Activated T-cell treated with anti-CD3 and anti-CD28 coated beads, Interleukin-2, amount 50 U/mL, for 72 hours (primary cell): ENCODE results near the gene PARD3. TPM values are rescaled to one million over a fixed set of nuclear protein-coding genes. Genes with fewer than 3 reads are reported as not detected.
"Not testable (repeated sequence)": the region's sequence is repeated elsewhere in the genome, so short reads cannot be mapped to it uniquely, and the experiment has no call there.

Experiments
- ATAC-seq, 2 donors: fragments of 150-1000 bp; cut with Tn5 transposase; replicated peaks in 1 of 2; 2 replicates each; pipeline ENCODE4 v1.10.0; 2021; ENCODE audit warnings: moderate library complexity in 2 of 2, mild to moderate bottlenecking in 1 of 2
- DNase-seq, 2 donors: peaks; one replicate each; pipeline ENCODE4 v3.0.0; 2021 to 2022; ENCODE audit warnings: mixed read lengths in 1 of 2
- H3K27ac Mint-ChIP-seq: one replicate; pipeline ENCODE4 v1.8.0; 2022; ENCODE audit warnings: mild to moderate bottlenecking, moderate library complexity, mixed read lengths
- H3K27me3 Mint-ChIP-seq: one replicate; pipeline ENCODE4 v1.8.0; 2022; ENCODE audit warnings: low read depth, mixed read lengths
- H3K36me3 Mint-ChIP-seq, 2 donors: one replicate each; pipeline ENCODE4 v1.8.0; 2022; ENCODE audit warnings: mixed read lengths in 2 of 2, mild to moderate bottlenecking in 1 of 2; ENCODE audit not compliant: insufficient read depth in 2 of 2
- H3K4me1 Mint-ChIP-seq: one replicate; pipeline ENCODE4 v1.8.0; 2022; ENCODE audit warnings: low read depth, mixed read lengths
- H3K4me3 Mint-ChIP-seq, 2 donors: one replicate each; pipeline ENCODE4 v1.8.0; 2022; ENCODE audit warnings: mild to moderate bottlenecking in 2 of 2, mixed read lengths in 2 of 2, moderate library complexity in 2 of 2
- H3K9me3 Mint-ChIP-seq, 2 donors: one replicate each; pipeline ENCODE4 v1.8.0; 2022; ENCODE audit warnings: mixed read lengths in 2 of 2
- total RNA-seq, 2 donors: library from RNA; stranded (reverse); gene quantifications; one replicate each; pipeline ENCODE4 v1.2.3, GENCODE V29; 2022

PARD3 gene
- total RNA-seq, 2 donors from 2014 or later = 2.3 to 3.7 TPM

DNA sequence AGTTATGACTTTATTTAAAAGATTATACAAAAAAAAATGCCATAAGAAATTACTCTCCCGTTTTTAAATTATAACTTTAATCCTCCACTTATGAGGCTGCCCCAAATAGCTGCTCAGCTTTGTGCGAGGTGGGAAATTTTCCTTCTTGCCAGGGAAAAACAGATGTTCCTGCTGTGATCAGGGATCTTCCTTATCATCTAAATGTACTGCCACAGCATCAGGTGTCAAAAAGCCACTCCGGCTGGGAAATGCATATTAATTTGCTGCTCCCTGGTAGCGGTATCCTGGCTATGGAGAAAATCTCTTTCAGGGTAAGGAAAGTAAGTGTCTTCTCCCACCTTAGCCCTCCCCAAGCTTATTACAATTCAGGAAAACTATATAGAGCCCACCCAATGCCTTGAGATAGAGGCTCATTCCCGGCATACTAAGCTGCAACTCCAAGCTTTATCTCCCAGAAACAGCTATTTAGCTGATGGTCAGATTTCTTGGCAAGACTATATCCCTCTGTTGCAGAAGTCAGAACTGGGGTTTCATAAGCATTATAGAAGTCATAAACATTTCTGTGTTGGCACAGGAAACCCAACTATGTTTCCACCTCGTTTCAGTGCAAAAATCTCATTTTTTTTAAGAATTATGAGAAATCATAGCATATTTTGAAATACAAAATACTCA, 360.4 kb downstream of the PARD3 start:
- Mint-ChIP-seq H3K36me3 (no peaks in the 10 kb centered on the region), H3K9me3 (no peaks in the 10 kb centered on the region), H3K4me1 (no peaks in the 10 kb centered on the region), H3K27ac (no peak overlapping the region), H3K4me3 (no peak overlapping the region), H3K27me3 (no peaks in the 10 kb centered on the region)
- DNase-seq = no peak
- ATAC-seq = no peak

DNA sequence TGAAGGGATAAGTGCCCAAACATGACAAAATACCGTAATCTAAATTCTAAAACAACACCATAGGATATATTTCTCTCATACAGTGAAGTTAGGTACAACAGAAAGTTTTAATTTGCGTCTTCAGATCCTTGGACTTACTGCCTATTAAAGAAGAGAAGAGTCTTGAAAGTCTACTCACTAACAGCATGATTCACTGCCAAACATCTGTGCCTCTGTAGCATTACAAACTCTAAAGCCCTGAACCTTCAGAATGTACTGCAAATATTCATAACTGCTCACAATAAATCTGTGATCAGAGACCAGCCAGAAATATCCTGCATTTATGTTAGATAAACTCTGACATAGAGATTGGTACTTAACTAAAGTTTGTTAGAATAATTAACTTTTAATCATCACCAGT, 365.3 kb downstream of the PARD3 start:
- Mint-ChIP-seq H3K9me3 (no peaks in the 10 kb centered on the region), H3K4me1 (no peaks in the 10 kb centered on the region), H3K4me3 (no peak overlapping the region), H3K36me3 (no peaks in the 10 kb centered on the region), H3K27ac (no peak overlapping the region), H3K27me3 (no peaks in the 10 kb centered on the region)
- no peak for DNase-seq
- no peak for ATAC-seq

DNA sequence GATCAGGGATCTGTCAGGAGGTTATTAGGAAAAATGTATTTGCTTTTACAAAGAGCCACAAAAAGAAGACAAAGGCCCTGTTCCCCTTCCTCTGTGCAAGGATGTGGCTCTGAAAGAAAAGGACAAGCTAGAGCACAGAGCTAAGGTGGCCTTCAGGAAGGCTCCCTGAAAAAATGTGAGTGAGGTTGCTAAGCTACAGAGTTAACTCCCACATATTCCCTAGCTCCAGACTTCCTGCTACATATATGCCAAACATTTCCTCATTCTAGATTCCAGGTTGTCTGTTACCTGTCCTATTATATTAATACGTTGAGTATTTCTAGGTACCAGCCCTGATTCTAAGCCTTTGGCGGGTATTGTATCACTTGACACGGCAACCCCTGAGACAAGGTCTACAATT, 369.0 kb downstream of the PARD3 start:
- H3K4me1 Mint-ChIP-seq = no peaks in the 10 kb centered on the region
- no peaks in the 10 kb centered on the region for H3K9me3 Mint-ChIP-seq
- no peak overlapping the region for H3K4me3 Mint-ChIP-seq
- no peak overlapping the region for H3K27ac Mint-ChIP-seq
- no peaks in the 10 kb centered on the region for H3K36me3 Mint-ChIP-seq
- no peaks in the 10 kb centered on the region for H3K27me3 Mint-ChIP-seq
- DNase-seq (no peak), ATAC-seq (no peak)

DNA sequence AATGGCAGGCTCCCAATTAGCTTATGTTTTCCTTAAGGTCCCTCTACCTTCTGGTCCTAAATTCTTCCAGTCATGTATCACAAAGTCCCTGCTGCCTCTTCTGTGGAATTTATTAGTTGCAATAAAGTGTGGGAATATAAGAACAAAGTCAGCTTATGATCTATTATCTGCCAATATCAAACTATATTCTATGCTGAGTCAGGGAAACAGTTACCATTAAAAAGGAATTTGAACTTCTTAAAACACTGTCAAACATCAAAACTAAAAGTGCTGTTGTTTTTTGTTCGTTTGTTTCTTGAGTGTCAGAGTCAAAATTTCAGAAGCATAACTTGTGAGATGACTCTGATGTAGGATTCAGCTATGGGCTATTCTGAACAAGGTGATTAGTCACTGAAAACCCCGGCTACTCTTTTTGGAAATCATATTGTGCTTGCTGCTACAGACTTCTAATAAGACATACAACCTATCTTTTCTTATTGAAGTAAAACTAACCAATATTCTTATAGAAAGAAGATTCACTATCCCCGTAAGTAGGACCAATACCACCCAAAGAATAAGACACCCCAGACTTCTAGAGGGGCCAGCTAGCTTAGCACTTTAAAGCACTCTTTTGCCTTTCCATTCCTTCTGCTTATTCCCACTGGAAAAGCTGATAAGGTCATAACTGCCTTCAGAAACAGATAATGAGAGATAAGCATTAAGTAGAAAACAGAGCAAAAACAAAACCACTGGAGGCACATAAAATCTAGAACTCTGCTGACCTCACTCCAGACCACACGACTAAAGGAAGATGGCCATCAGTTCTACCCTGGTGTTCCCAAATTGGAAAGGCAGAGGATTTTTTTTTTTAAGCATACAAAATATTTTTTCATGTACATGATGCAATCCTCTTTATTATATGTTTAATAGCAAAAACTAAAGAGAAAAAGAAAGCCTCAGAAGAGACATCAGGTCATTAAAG, 370.6 kb downstream of the PARD3 start:
- no peaks in the 10 kb centered on the region for H3K27me3 Mint-ChIP-seq
- no peak for DNase-seq
- no peaks in the 10 kb centered on the region for H3K4me1 Mint-ChIP-seq
- no peak overlapping the region for H3K4me3 Mint-ChIP-seq
- H3K9me3 Mint-ChIP-seq = no peaks in the 10 kb centered on the region
- no peak for ATAC-seq
- no peaks in the 10 kb centered on the region for H3K36me3 Mint-ChIP-seq
- H3K27ac Mint-ChIP-seq = no peak overlapping the region

DNA sequence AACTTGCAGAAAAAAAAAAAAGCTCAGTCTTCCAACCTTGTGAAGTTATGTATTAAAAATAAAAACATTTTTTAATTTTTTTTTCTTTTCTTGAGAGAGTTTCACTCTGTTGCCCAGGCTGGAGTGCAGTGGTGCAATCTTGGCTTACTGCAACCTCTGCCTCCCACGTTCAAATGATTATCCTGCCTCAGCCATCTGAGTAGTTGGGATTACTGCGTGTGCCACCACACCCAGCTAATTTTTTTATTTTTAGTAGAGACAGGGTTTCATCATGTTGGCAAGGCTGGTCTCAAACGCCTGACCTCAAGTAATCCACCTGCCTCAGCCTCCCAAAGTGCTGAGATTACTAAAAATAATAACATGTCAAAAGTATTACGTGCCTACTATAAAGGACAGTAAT, 375.7 kb downstream of the PARD3 start:
- not testable (repeated sequence) for H3K27me3 Mint-ChIP-seq

DNA sequence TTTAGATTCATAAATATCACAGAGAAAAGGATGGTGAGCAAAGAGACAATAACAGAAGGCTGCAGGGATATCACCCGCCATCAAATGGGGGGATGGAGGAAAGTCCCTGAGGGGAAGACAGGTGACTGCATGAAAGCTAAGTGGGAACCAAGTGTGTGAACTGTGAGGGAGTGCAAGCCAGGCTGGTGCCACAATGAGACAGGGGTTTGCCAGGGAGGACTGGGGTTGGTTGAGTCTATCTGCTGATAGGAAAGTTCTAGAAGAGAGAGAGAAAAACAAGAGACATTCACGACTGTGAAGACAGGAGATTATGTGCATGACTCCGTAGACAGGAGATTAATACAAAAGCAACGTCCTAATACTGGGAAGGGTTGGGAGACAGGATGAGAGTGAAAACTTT, 376.4 kb downstream of the PARD3 start:
- no peaks in the 10 kb centered on the region for H3K36me3 Mint-ChIP-seq
- ATAC-seq (no peak), DNase-seq (no peak)
- no peaks in the 10 kb centered on the region for H3K9me3 Mint-ChIP-seq
- H3K4me3 Mint-ChIP-seq = no peak overlapping the region
- no peak overlapping the region for H3K27ac Mint-ChIP-seq
- no peaks in the 10 kb centered on the region for H3K4me1 Mint-ChIP-seq
- no peaks in the 10 kb centered on the region for H3K27me3 Mint-ChIP-seq

More for the DNA sequence above, 375.7 kb downstream of the PARD3 start:
- H3K9me3 Mint-ChIP-seq, H3K27ac Mint-ChIP-seq, H3K36me3 Mint-ChIP-seq, H3K4me3 Mint-ChIP-seq, DNase-seq, ATAC-seq, H3K4me1 Mint-ChIP-seq: not testable (repeated sequence)

DNA sequence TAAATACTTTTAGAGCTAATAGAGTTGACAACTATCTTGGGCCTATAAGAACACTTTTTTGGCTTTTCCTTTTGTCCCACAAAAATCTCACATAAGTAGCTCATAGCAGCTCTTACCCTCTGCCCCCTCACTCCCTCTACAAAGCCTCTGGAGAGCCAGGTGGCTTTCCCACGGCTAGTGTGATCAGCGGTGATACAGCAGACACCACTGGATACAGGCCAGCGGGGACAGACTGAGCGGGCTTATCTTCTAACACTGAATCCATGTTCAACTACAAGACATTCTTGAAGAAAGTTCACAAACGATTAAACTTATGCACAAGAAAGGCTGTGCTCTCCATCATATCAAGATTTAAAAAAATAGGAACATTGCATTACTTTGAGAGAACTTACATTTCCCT, 377.2 kb downstream of the PARD3 start:
- Mint-ChIP-seq H3K4me3 (no peak overlapping the region), H3K36me3 (no peaks in the 10 kb centered on the region), H3K27ac (no peak overlapping the region), H3K4me1 (no peaks in the 10 kb centered on the region), H3K9me3 (no peaks in the 10 kb centered on the region), H3K27me3 (no peaks in the 10 kb centered on the region)
- no peak for ATAC-seq
- no peak for DNase-seq

DNA sequence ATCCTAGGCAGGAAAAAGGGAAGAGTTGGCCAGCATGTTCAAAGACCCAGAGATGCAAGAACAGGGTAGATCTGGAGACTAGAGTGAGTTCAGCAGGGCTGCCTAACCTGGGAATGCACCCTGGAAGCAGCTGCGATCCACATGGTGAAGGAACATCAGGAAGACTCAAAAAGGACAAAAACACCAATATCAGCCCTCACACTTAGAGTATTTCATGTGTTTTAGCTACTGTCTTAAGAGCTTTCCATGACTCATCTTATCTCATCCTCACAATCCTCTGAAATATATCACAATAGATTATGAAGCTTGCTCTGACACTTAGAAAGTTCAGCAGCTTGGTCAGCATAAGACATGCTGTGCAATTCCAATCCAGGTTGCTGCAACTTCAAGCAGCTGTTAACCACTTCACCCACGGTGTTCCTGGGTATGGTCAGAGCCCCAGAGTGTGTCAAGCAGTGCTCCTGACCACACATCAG, 380.9 kb downstream of the PARD3 start:
- H3K36me3 Mint-ChIP-seq = no peaks in the 10 kb centered on the region
- DNase-seq = no peak
- no peaks in the 10 kb centered on the region for H3K27me3 Mint-ChIP-seq
- H3K4me1 Mint-ChIP-seq = no peaks in the 10 kb centered on the region
- no peak overlapping the region for H3K27ac Mint-ChIP-seq
- no peak overlapping the region for H3K4me3 Mint-ChIP-seq
- no peaks in the 10 kb centered on the region for H3K9me3 Mint-ChIP-seq
- no peak for ATAC-seq

DNA sequence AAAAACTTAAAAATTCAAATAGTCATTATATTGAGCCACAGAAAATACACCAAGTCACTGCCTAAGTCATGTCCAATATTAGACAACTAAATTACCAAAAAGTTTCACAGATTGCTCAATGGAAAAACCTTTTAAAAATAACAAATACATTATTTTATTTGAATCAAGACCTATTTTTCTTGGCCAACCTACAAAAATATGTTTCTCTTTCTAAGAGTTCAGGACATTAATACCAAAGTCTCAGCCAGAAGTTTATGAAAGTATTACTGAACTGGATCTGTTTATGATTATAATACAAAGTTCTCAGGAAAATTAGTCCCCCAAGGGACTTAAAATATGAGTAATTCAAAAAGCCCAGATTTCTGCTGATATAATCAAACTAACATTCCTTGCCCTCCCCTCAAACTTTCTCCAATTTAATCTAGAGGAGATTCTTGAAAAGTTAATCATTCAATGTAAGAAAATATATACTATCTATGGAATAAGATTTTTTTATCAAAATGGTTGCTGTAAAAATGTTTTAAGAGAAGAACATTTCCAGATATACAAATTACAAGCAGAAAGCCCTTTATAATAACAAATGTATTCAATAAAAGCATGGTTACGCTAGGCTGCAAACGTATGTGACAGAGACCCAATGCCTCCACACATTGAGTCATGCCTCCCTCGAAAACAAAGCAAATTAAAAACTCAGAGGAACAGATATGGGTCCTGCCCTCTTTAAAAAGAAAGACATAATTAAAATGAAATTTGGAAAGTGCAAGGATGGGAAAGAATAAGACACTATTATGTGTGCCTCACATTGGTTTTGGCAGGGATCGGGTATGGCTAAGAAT, 381.6 kb downstream of the PARD3 start:
- DNase-seq (no peak), ATAC-seq (no peak)
- Mint-ChIP-seq H3K27ac (no peak overlapping the region), H3K27me3 (no peaks in the 10 kb centered on the region), H3K4me3 (no peak overlapping the region), H3K9me3 (no peaks in the 10 kb centered on the region), H3K4me1 (no peaks in the 10 kb centered on the region), H3K36me3 (no peaks in the 10 kb centered on the region)

DNA sequence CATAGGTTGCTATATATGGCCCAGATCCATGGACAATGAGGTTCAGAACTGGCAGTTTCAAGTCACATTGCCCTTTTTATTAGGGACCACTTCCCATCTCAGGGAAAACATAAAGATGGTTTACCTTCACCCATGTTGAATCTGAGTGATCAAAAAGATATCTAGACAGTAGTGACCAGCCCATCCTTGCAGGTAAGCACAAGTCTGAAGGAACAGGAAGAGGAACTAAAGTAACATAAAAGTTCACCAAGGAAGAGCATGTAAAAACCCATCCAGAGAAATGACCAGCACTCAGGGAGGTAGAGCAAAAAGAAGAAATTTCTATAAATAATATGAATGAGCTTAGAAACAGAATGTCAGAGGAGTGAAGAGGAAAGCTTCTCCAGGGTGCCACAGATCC, 382.5 kb downstream of the PARD3 start:
- H3K27ac Mint-ChIP-seq = no peak overlapping the region

DNA sequence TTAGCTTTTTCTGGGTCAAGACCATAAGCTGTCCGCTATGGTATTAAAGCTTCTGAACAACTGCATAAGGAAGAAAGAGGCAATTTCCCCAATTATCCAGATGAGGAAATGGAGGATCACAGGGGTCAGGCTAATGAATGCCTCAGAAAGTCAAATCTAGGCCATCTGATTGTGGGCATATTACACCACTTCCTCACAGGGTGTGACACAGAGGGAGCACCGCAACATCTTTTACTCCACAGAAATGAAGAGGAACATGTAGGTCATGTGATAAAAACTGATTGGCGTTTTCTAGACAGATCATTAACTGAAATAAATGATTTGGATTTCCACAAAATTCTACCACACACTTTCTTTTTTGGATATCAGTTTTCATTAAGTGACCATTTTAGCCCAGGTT, 384.4 kb downstream of the PARD3 start:
- DNase-seq (no peak), ATAC-seq (no peak)
- Mint-ChIP-seq H3K9me3 (no peaks in the 10 kb centered on the region), H3K27me3 (no peaks in the 10 kb centered on the region), H3K36me3 (no peaks in the 10 kb centered on the region), H3K4me3 (no peak overlapping the region), H3K4me1 (no peaks in the 10 kb centered on the region), H3K27ac (no peak overlapping the region)

More for the DNA sequence above, 382.5 kb downstream of the PARD3 start:
- H3K36me3 Mint-ChIP-seq = no peaks in the 10 kb centered on the region
- H3K4me1 Mint-ChIP-seq = no peaks in the 10 kb centered on the region
- ATAC-seq = no peak
- no peak for DNase-seq
- H3K9me3 Mint-ChIP-seq = no peaks in the 10 kb centered on the region
- H3K27me3 Mint-ChIP-seq = no peaks in the 10 kb centered on the region
- H3K4me3 Mint-ChIP-seq = no peak overlapping the region

DNA sequence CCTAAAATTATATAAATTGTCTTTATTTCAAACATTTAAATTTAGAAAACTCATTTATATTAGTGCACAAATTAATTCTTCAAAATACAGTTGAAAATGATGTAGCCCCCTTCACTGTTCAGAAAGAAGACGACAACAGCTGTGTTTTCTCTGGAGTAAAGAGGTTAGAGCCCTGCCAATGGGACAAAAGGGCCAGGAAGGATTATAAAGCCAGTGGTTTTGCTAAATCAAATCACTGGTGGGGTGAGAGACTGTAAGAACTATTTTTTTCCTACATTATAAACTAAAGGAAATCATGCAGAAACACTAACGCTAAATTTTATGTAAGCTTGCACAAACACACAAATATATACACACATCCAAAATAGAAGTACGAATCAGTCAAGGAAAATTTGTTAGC, 386.6 kb downstream of the PARD3 start:
- no peak overlapping the region for H3K27ac Mint-ChIP-seq

DNA sequence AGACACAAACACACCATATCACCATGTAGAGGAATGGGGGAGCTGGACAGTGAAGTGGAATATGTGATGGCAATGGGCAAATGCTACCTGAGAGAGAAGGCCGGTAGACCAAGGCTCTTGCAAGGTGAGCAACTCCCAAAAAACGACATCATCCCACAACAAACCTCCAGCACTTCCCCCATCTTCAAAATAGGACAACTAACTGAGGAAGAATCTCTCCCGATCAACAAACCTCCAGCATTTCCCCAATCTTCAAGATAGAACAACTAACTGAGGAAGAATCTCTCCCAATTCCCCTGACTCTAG, 387.2 kb downstream of the PARD3 start:
- Mint-ChIP-seq H3K4me3 (no peak overlapping the region), H3K9me3 (no peaks in the 10 kb centered on the region), H3K36me3 (no peaks in the 10 kb centered on the region), H3K4me1 (no peaks in the 10 kb centered on the region), H3K27ac (no peak overlapping the region), H3K27me3 (no peaks in the 10 kb centered on the region)
- ATAC-seq (no peak), DNase-seq (no peak)

More for the DNA sequence above, 386.6 kb downstream of the PARD3 start:
- H3K4me3 Mint-ChIP-seq = no peak overlapping the region
- DNase-seq (no peak), ATAC-seq (no peak)
- H3K4me1 Mint-ChIP-seq = no peaks in the 10 kb centered on the region
- no peaks in the 10 kb centered on the region for H3K9me3 Mint-ChIP-seq
- no peaks in the 10 kb centered on the region for H3K27me3 Mint-ChIP-seq
- no peaks in the 10 kb centered on the region for H3K36me3 Mint-ChIP-seq
